HG02798 (cell line): ENCODE results near the gene MIA.
"Not testable (repeated sequence)": the region's sequence is repeated elsewhere in the genome, so short reads cannot be mapped to it uniquely, and the experiment has no call there.

Experiments
- ATAC-seq: cut with Tn5 transposase; IDR thresholded peaks from one replicate; pipeline ENCODE4 v1.9.1; 2021; ENCODE audit warnings: mild to moderate bottlenecking; ENCODE audit not compliant: unreplicated experiment, poor library complexity

Gene MIA

DNA sequence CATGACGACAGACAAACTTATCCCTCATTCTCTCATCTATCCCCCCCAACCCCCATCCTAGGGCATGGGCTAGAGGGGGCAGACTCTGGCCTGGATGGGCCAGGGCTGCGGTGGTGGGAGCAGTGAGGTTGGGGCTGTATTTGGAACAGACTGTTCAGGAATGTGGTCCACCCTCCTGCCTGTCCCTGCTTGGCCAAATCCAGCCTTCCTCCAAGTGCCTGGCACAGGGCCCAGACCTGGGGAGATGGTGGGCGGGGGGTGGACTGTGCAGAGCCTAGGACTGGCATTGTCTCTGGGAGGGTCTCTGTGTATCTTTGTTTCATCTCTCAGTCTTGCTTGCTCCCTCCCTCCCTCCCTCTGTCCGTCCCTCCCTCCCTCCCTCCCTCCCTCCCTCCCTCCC is 37.9 kb downstream of the MIA start:
- no peak for ATAC-seq

DNA sequence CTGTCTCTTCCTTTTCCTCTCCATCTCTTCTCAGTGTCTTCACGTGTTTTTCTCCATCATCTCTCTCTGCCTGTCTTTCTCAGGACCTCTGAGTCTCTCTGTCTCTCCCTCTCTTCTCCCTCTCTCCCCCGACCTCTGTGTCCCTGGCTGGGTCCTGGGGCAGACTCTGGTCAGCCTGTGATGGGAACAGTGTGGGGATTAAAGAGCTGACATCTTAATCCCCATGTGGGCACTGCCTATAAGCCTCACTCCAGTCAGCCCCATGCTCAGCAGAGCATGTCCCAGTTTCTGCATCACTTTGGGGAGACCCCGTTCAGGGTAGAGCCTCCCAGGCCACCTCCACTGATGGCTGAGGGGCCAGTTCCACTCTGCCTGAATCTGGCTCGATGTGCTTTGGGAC is 39.9 kb downstream of the MIA start:
- ATAC-seq: no peak

DNA sequence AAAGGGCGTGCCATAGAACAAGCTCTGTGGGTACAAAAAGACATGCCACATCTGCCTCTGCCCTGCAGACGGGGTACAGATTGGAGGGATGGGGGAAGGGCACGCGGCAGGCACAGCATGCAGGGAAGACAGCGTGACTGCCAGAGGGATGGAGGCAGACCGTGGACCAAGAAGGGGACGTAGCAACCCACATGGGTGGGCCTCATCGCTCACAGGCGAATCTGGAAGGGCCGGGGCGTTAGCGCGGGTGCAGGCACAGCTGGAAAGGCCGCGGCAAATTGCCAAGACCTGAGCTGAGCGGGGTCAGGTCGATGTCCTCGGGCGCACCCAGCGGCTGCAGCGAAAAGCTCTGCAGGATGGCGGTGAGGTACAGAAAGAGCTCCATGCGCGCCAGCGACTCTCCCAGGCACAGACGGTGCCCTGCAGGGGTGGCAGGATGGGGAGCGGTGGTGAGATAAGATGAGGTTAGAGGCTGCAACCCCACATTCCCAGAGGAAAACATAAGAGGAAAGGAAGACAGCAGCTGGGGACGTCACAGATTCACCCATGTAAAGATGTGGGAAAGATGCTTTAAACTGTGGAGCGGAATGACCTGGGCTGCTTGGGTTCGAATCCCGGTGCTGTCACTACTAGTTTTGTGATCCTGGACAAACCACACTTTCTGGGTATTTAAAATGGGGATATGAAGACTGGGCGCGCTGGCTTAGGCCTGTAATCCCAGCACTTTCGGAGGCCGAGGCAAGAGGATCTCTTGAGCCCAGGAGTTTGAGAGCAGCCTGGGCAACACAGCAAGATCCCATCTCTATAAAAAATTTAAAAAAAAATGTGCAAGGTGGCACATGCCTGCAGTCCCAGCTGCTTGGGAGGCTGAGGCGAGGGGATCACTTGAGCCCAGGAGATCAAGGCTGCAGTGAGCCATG is 43.4 kb downstream of the MIA start:
- not testable (repeated sequence) for ATAC-seq

GRCh38 chr19:40819479-40820234 is 44.3 kb downstream of the MIA start:
- not testable (repeated sequence) for ATAC-seq

GRCh38 chr19:40822161-40822560 is 46.8 kb downstream of the MIA start:
- ATAC-seq: no peak

GRCh38 chr19:40822704-40823553 is 47.6 kb downstream of the MIA start:
- not testable (repeated sequence) for ATAC-seq

DNA sequence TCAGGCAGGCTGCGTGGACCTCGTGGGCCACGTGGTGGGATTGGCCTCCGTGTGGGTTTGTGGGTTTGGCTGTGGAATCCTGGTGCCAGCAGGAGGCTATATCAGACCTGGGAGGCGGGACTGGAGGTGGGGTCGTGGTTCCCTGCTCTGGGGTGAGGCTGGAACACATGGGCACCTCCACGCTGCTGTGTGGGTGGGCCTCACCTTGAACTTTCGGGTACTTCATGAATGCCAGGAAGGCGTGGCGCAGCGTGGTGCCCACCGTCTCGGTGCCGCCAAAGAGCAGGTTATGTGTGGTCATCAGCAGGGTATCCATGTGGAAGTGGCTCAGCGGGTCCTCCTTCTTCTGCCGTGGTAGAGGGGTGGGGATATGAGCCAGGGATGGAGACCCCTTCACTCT is 49.6 kb downstream of the MIA start:
- ATAC-seq: not testable (repeated sequence)

DNA sequence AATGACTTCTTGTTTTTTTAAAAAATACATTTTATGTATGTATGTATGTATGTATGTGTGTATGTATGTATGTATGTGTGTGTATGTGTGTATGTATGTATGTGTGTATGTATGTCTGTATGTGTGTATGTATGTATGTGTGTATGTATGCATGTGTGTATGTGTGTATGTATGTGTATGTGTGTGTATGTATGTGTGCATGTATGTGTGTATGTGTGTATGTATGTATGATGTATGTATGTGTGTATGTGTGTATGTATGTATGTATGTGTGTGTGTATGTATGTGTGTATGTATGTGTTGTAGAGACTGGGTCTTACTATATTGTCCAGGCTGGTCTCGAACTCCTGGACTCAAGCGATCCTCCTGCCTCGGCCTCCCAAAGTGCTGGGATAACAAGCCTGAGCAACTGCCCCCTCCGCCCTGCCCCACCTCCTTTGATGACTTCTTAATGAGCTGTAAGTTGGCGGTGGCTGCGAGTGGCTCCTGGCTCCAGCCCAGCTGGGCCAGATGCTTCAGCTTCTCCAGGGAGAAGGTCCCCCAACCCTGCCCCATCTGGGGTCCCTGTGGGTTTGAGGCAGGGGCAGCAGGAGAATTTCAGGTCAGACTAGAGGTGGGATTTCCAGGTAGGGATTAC is 50.3 kb downstream of the MIA start:
- ATAC-seq: not testable (repeated sequence)

- not testable (repeated sequence) for ATAC-seq
Measured at GRCh38 chr19:40826312-40826698, 51.0 kb downstream of the MIA start.

GRCh38 chr19:40826699-40827385 is 51.5 kb downstream of the MIA start:
- not testable (repeated sequence) for ATAC-seq
